ENCODE results near the gene PNPLA3.

The PNPLA3 gene

GRCh38 chr22:43985532-43985931, 61.9 kb downstream of the PNPLA3 start:
- no peaks in the 10 kb centered on the region for H3K27me3 ChIP-seq (ENCODE audit: insufficient read depth, low read length, poor library complexity)
- H2AFZ ChIP-seq (ENCODE audit: low read depth, low read length): no peak overlapping the region
- H3K4me3 ChIP-seq (ENCODE audit: low read depth in 1 of 2, low read length in 2 of 2): no peak overlapping the region
- ATAC-seq (ENCODE audit: insufficient read depth, low read depth) (no peak), DNase-seq (no peak)
- 0 out of 2 replicates have a peak, but pooled peaks cover 4% of the 10 kb centered on the region for H4K20me1 ChIP-seq (ENCODE audit: insufficient read depth, low read length)
- H3K27ac ChIP-seq (ENCODE audit: low read length): no peak overlapping the region
- H3K4me2 ChIP-seq (ENCODE audit: insufficient read depth, low read length): no peak overlapping the region
- no peak overlapping the region for H3K9ac ChIP-seq (ENCODE audit: low read depth, low read length)
- H3K79me2 ChIP-seq (ENCODE audit: insufficient read depth, low read length): no peaks in the 10 kb centered on the region
- no peaks in the 10 kb centered on the region for H3K4me1 ChIP-seq (ENCODE audit: insufficient read depth, low read length)
- TF ChIP-seq EZH2 (IDR thresholded peaks at IDR 0.05; ENCODE audit: borderline replicate concordance, low read depth, low read length, severe bottlenecking) (no peak), CTCF (IDR thresholded peaks at IDR 0.05; ENCODE audit: borderline replicate concordance, extremely low read depth, low read length, poor library complexity, severe bottlenecking) (no peak)
- H3K9me3 ChIP-seq (ENCODE audit: insufficient read depth, low read length, severe bottlenecking): no peaks in the 10 kb centered on the region
- H3K36me3 ChIP-seq (ENCODE audit: insufficient read depth, low read length): peaks cover 80% of the 10 kb centered on the region

GRCh38 chr22:43988116-43988820, 64.7 kb downstream of the PNPLA3 start:
- Histone ChIP-seq H3K4me3 (ENCODE audit: low read depth in 1 of 2, low read length in 2 of 2) (no peak overlapping the region), H3K9ac (ENCODE audit: low read depth, low read length) (no peak overlapping the region), H3K27ac (ENCODE audit: low read length) (no peak overlapping the region), H3K36me3 (ENCODE audit: insufficient read depth, low read length) (peaks cover 81% of the 10 kb centered on the region), H3K4me2 (ENCODE audit: insufficient read depth, low read length) (no peak overlapping the region), H4K20me1 (ENCODE audit: insufficient read depth, low read length) (0 out of 2 replicates have a peak, but pooled peaks cover 4% of the 10 kb centered on the region), H3K9me3 (ENCODE audit: insufficient read depth, low read length, severe bottlenecking) (no peaks in the 10 kb centered on the region), H3K4me1 (ENCODE audit: insufficient read depth, low read length) (no peaks in the 10 kb centered on the region), H2AFZ (ENCODE audit: low read depth, low read length) (no peak overlapping the region), H3K79me2 (ENCODE audit: insufficient read depth, low read length) (no peaks in the 10 kb centered on the region), H3K27me3 (ENCODE audit: insufficient read depth, low read length, poor library complexity) (no peaks in the 10 kb centered on the region)
- no peak for TF ChIP-seq CTCF (IDR thresholded peaks at IDR 0.05; ENCODE audit: borderline replicate concordance, extremely low read depth, low read length, poor library complexity, severe bottlenecking)
- no peak for TF ChIP-seq EZH2 (IDR thresholded peaks at IDR 0.05; ENCODE audit: borderline replicate concordance, low read depth, low read length, severe bottlenecking)
- ATAC-seq (ENCODE audit: insufficient read depth, low read depth): no peak
- DNase-seq: no peak

- Histone ChIP-seq H2AFZ (ENCODE audit: low read depth, low read length) (no peak overlapping the region), H3K9me3 (ENCODE audit: insufficient read depth, low read length, severe bottlenecking) (no peaks in the 10 kb centered on the region), H3K9ac (ENCODE audit: low read depth, low read length) (no peak overlapping the region), H3K27me3 (ENCODE audit: insufficient read depth, low read length, poor library complexity) (no peaks in the 10 kb centered on the region), H3K27ac (ENCODE audit: low read length) (no peak overlapping the region), H3K4me3 (ENCODE audit: low read depth in 1 of 2, low read length in 2 of 2) (no peak overlapping the region), H3K79me2 (ENCODE audit: insufficient read depth, low read length) (no peaks in the 10 kb centered on the region), H3K36me3 (ENCODE audit: insufficient read depth, low read length) (peaks cover 81% of the 10 kb centered on the region), H3K4me2 (ENCODE audit: insufficient read depth, low read length) (no peak overlapping the region), H3K4me1 (ENCODE audit: insufficient read depth, low read length) (no peaks in the 10 kb centered on the region), H4K20me1 (ENCODE audit: insufficient read depth, low read length) (0 out of 2 replicates have a peak, but pooled peaks cover 6% of the 10 kb centered on the region)
- TF ChIP-seq EZH2 (IDR thresholded peaks at IDR 0.05; ENCODE audit: borderline replicate concordance, low read depth, low read length, severe bottlenecking): no peak
- no peak for DNase-seq
- ATAC-seq (ENCODE audit: insufficient read depth, low read depth): no peak
Measured at GRCh38 chr22:43988960-43989359, 65.4 kb downstream of the PNPLA3 start.

GRCh38 chr22:43990044-43990443, 66.4 kb downstream of the PNPLA3 start:
- Histone ChIP-seq H2AFZ (ENCODE audit: low read depth, low read length) (no peak overlapping the region), H3K4me2 (ENCODE audit: insufficient read depth, low read length) (no peak overlapping the region), H3K4me1 (ENCODE audit: insufficient read depth, low read length) (no peaks in the 10 kb centered on the region), H4K20me1 (ENCODE audit: insufficient read depth, low read length) (0 out of 2 replicates have a peak, but pooled peaks cover 7% of the 10 kb centered on the region), H3K27ac (ENCODE audit: low read length) (no peak overlapping the region), H3K9me3 (ENCODE audit: insufficient read depth, low read length, severe bottlenecking) (no peaks in the 10 kb centered on the region), H3K27me3 (ENCODE audit: insufficient read depth, low read length, poor library complexity) (no peaks in the 10 kb centered on the region), H3K4me3 (ENCODE audit: low read depth in 1 of 2, low read length in 2 of 2) (no peak overlapping the region), H3K79me2 (ENCODE audit: insufficient read depth, low read length) (no peaks in the 10 kb centered on the region), H3K36me3 (ENCODE audit: insufficient read depth, low read length) (peaks cover 85% of the 10 kb centered on the region), H3K9ac (ENCODE audit: low read depth, low read length) (no peak overlapping the region)
- ATAC-seq (ENCODE audit: insufficient read depth, low read depth) (no peak), DNase-seq (no peak)
- no peak for TF ChIP-seq EZH2 (IDR thresholded peaks at IDR 0.05; ENCODE audit: borderline replicate concordance, low read depth, low read length, severe bottlenecking)
- no peak for TF ChIP-seq CTCF (IDR thresholded peaks at IDR 0.05; ENCODE audit: borderline replicate concordance, extremely low read depth, low read length, poor library complexity, severe bottlenecking)

Data from DND-41 (cell line).